ENCODE data around the gene KRT33B. TPM values are rescaled to one million over a fixed set of nuclear protein-coding genes. Genes with fewer than 3 reads are reported as not detected.
"Not testable (repeated sequence)": the region's sequence is repeated elsewhere in the genome, so short reads cannot be mapped to it uniquely, and the experiment has no call there.

Gene KRT33B
- total RNA-seq, 2 experiments from 2014 or later, result not detected

- Mint-ChIP-seq H3K9me3 (peaks cover 9% of the 10 kb centered on the region), H3K4me3 (no peak overlapping the region), H3K4me1 (ENCODE audit: low read depth) (no peaks in the 10 kb centered on the region), H3K27me3 (peaks cover 4% of the 10 kb centered on the region), H3K36me3 (ENCODE audit: low read depth) (no peaks in the 10 kb centered on the region), H3K27ac (no peak overlapping the region)
- CTCF ChIA-PET, result no interaction called here
- intact Hi-C loops (cut with micrococcal nuclease), result no loop called here
- TF ChIP-seq CTCF (IDR thresholded peaks at IDR 0.05), result no peak
- ATAC-seq, result no peak
- POLR2A ChIA-PET, result no interaction called here
- DNase-seq, result no peak
Measured at GRCh38 chr17:41387670-41388069, 18.1 kb upstream of the KRT33B start.

DNA sequence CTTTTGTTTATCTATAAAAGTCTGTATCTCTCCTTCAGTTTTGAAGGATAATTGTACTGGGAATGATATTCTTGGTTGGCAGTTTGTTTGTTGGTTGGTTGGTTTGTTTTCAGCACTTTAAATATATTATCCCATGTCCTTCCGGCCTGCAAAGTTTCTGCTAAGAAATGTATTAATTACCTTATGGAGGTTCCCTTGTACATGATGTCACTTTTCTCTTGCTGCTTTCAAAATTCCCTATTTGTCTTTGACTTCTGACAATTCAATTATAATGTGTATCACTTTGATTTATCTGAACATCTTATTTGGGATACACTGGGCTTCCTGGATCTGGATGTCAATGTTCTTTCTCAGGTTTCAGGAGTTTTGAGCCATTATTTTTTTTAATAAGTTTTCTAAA is 16.6 kb upstream of the KRT33B start:
- intact Hi-C loops (cut with micrococcal nuclease), result no loop called here
- no peak overlapping the region for H3K27ac Mint-ChIP-seq
- no peaks in the 10 kb centered on the region for H3K36me3 Mint-ChIP-seq (ENCODE audit: low read depth)
- ChIA-PET CTCF (no interaction called here), POLR2A (no interaction called here)
- H3K4me1 Mint-ChIP-seq (ENCODE audit: low read depth), result no peaks in the 10 kb centered on the region
- H3K9me3 Mint-ChIP-seq, result peaks cover 9% of the 10 kb centered on the region
- ATAC-seq (no peak), DNase-seq (no peak)
- no peak overlapping the region for H3K4me3 Mint-ChIP-seq
- H3K27me3 Mint-ChIP-seq, result peaks cover 2% of the 10 kb centered on the region
- no peak for TF ChIP-seq CTCF (IDR thresholded peaks at IDR 0.05)

DNA sequence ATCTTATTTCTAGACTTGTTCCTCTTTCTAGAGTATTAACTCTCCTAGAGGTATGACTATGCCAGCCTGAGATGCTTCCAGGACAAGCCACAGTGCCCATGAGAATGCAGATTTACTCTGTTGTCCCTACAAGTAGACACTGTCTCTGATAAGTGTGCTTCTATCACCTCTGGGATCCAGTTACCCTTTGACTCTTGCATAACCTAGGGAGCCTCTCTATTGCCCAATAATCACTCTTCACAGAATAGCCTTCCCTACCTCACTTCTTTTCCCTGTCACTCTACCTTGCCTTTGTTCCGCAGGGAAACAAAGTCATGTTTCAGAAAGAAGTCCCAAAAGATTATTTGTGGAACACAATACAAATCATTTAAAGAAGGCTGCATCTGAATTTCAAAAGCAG is 14.1 kb upstream of the KRT33B start:
- Mint-ChIP-seq H3K27ac (no peak overlapping the region), H3K36me3 (ENCODE audit: low read depth) (no peaks in the 10 kb centered on the region), H3K27me3 (no peaks in the 10 kb centered on the region), H3K4me1 (ENCODE audit: low read depth) (no peaks in the 10 kb centered on the region), H3K4me3 (no peak overlapping the region), H3K9me3 (peaks cover 9% of the 10 kb centered on the region)
- no peak for ATAC-seq
- ChIA-PET POLR2A (no interaction called here), CTCF (no interaction called here)
- TF ChIP-seq CTCF (IDR thresholded peaks at IDR 0.05), result no peak
- intact Hi-C loops (cut with micrococcal nuclease), result no loop called here
- no peak for DNase-seq

GRCh38 chr17:41382394-41382793 is 12.8 kb upstream of the KRT33B start:
- H3K9me3 Mint-ChIP-seq, result peaks cover 6% of the 10 kb centered on the region
- no peak for TF ChIP-seq CTCF (IDR thresholded peaks at IDR 0.05)
- ChIA-PET POLR2A (no interaction called here), CTCF (interaction anchor here (0.9 kb wide), 1 partner anchor 28 kb away, joined by 3 read pairs; no protein-coding TSS in a partner anchor)
- H3K4me1 Mint-ChIP-seq (ENCODE audit: low read depth), result peaks cover 6% of the 10 kb centered on the region
- H3K27ac Mint-ChIP-seq, result no peak overlapping the region
- H3K36me3 Mint-ChIP-seq (ENCODE audit: low read depth), result no peaks in the 10 kb centered on the region
- DNase-seq (no peak), ATAC-seq (no peak)
- intact Hi-C loops (cut with micrococcal nuclease), result no loop called here
- H3K4me3 Mint-ChIP-seq, result no peak overlapping the region
- no peaks in the 10 kb centered on the region for H3K27me3 Mint-ChIP-seq

DNA sequence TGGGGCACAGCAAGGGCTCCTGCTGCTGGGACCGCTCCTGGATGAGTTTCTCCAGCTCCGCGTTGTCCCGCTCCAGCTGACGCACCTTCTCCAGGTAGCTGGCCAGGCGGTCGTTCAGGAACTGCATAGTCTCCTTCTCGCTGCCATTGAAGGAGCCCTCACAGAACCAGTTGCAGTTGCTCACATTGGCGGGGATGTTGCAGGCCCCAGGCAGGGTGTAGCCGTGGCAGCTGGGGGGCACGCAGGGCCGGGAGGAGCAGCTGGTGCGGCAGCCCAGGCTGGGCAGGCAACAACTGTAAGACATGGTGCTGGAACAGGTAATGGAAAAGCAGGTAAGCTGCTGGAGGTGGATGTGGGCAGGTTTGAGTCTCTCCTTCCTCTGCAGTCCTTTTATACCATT is 12.3 kb upstream of the KRT33B start, which contains the start of gene KRT34:
KRT34 (minus strand) TSS at position 364 of the 400 bp plus-strand sequence; CDS start at position 304, 60 bp downstream.
- intact Hi-C loops (cut with micrococcal nuclease); DNase-seq; H3K9me3 Mint-ChIP-seq; ATAC-seq; H3K36me3 Mint-ChIP-seq (ENCODE audit: low read depth); H3K27me3 Mint-ChIP-seq; H3K27ac Mint-ChIP-seq; H3K4me1 Mint-ChIP-seq (ENCODE audit: low read depth); H3K4me3 Mint-ChIP-seq: not testable (repeated sequence)
- ChIA-PET CTCF (interaction anchor here (0.9 kb wide), 1 partner anchor 28 kb away, joined by 3 read pairs; no protein-coding TSS in a partner anchor), POLR2A (interaction anchor here (1.7 kb wide), 1 partner anchor 22 kb away, joined by 4 read pairs; no protein-coding TSS in a partner anchor)

DNA sequence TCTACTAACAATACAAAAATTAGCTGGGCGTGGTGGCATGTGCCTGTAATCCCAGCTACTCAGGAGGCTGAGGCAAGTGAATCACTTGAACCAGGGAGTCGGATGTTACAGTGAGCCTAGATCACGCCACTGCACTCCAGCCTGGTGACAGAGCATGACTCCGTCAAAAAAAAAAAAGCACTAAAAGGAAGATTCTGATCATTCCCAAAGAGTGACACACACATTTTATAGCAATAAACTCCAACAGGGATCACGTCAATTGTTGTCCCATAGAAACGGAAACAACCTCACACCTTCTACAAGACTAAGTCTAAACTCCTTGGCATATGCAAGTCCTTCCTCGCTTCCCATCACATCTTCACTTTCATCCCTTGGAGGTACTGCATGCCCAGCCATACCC is 10.5 kb upstream of the KRT33B start:
- intact Hi-C loops (cut with micrococcal nuclease); H3K27me3 Mint-ChIP-seq; POLR2A ChIA-PET; DNase-seq; H3K36me3 Mint-ChIP-seq (ENCODE audit: low read depth); ATAC-seq; H3K27ac Mint-ChIP-seq; CTCF ChIA-PET; H3K9me3 Mint-ChIP-seq; H3K4me1 Mint-ChIP-seq (ENCODE audit: low read depth); H3K4me3 Mint-ChIP-seq: not testable (repeated sequence)
